Mononuclear cell (primary cell): ENCODE measurements around the gene TIMM8A. TPM values are rescaled to one million over a fixed set of nuclear protein-coding genes. Genes with fewer than 3 reads are reported as not detected.

Source experiments
- H3K27me3 ChIP-seq: 2 replicates; pipeline ENCODE4 v1.6.0; 2011; ENCODE audit warnings: low read length, control low read depth; ENCODE audit not compliant: insufficient read depth
- H3K4me1 ChIP-seq: 2 replicates; pipeline ENCODE4 v1.5.1; 2011; ENCODE audit warnings: mild to moderate bottlenecking, low read length, control low read depth; ENCODE audit not compliant: insufficient read depth
- H3K4me3 ChIP-seq: 2 replicates; pipeline ENCODE4 v1.5.1; 2011; ENCODE audit warnings: mild to moderate bottlenecking, low read length, moderate library complexity
- H3K9me3 ChIP-seq: 2 replicates; pipeline ENCODE4 v1.5.1; 2011; ENCODE audit warnings: low read depth, mild to moderate bottlenecking, control low read depth, low read length
- total RNA-seq: library from RNA; depleted of rRNA; stranded (reverse); fragments of >200 nt; gene quantifications from one replicate; pipeline ENCODE4 v1.2.3, GENCODE V29; 2012

The TIMM8A gene
- total RNA-seq = 1.8 TPM

GRCh38 chrX:101348452-101349192 is at the start of gene TIMM8A:
TIMM8A (minus strand) TSS chrX:101348742; CDS start chrX:101348664, 78 bp downstream.
- no peaks in the 10 kb centered on the region for H3K9me3 ChIP-seq
- H3K27me3 ChIP-seq = no peaks in the 10 kb centered on the region
- peak within 1 kb of the TSS; percentile 75 for H3K4me3 ChIP-seq
- peaks cover 20% of the 10 kb centered on the region for H3K4me1 ChIP-seq

- no peaks in the 10 kb centered on the region for H3K27me3 ChIP-seq
Measured at GRCh38 chrX:101397779-101398178, 49.2 kb upstream of the TIMM8A start.

GRCh38 chrX:101395789-101396188 is 47.2 kb upstream of the TIMM8A start:
- Histone ChIP-seq H3K9me3 (no peaks in the 10 kb centered on the region), H3K4me3 (no peak overlapping the region), H3K4me1 (peaks cover 15% of the 10 kb centered on the region), H3K27me3 (no peaks in the 10 kb centered on the region)

More at GRCh38 chrX:101397779-101398178, 49.2 kb upstream of the TIMM8A start:
- Histone ChIP-seq H3K4me3 (no peak overlapping the region), H3K9me3 (no peaks in the 10 kb centered on the region), H3K4me1 (peaks cover 10% of the 10 kb centered on the region)

GRCh38 chrX:101394372-101394771 is 45.8 kb upstream of the TIMM8A start:
- Histone ChIP-seq H3K9me3 (no peaks in the 10 kb centered on the region), H3K27me3 (no peaks in the 10 kb centered on the region), H3K4me1 (peaks cover 15% of the 10 kb centered on the region), H3K4me3 (no peak overlapping the region)

GRCh38 chrX:101393530-101394305 is 45.2 kb upstream of the TIMM8A start:
- peaks cover 15% of the 10 kb centered on the region for H3K4me1 ChIP-seq
- H3K4me3 ChIP-seq = no peak overlapping the region
- no peaks in the 10 kb centered on the region for H3K27me3 ChIP-seq
- no peaks in the 10 kb centered on the region for H3K9me3 ChIP-seq

GRCh38 chrX:101391831-101392230 is 43.3 kb upstream of the TIMM8A start:
- no peaks in the 10 kb centered on the region for H3K27me3 ChIP-seq
- peaks cover 17% of the 10 kb centered on the region for H3K4me1 ChIP-seq
- no peaks in the 10 kb centered on the region for H3K9me3 ChIP-seq
- peak overlapping the region; percentile 60 for H3K4me3 ChIP-seq

GRCh38 chrX:101390664-101391525 is 42.4 kb upstream of the TIMM8A start, which contains the start of gene RPL36A:
RPL36A (plus strand) TSS chrX:101391011; CDS start chrX:101391044, 33 bp downstream.
- Histone ChIP-seq H3K4me1 (peaks cover 21% of the 10 kb centered on the region), H3K27me3 (no peaks in the 10 kb centered on the region), H3K9me3 (no peaks in the 10 kb centered on the region), H3K4me3 (peak within 1 kb of the TSS; percentile 60)

GRCh38 chrX:101388604-101389003 is 40.1 kb upstream of the TIMM8A start:
- Histone ChIP-seq H3K4me3 (no peak overlapping the region), H3K4me1 (peaks cover 24% of the 10 kb centered on the region), H3K9me3 (no peaks in the 10 kb centered on the region), H3K27me3 (no peaks in the 10 kb centered on the region)

GRCh38 chrX:101386542-101386885 is 38.0 kb upstream of the TIMM8A start:
- Histone ChIP-seq H3K4me3 (peak overlapping the region; percentile 40), H3K27me3 (no peaks in the 10 kb centered on the region), H3K9me3 (no peaks in the 10 kb centered on the region), H3K4me1 (peaks cover 27% of the 10 kb centered on the region)

- no peaks in the 10 kb centered on the region for H3K9me3 ChIP-seq
- H3K27me3 ChIP-seq = no peaks in the 10 kb centered on the region
- peaks cover 24% of the 10 kb centered on the region for H3K4me1 ChIP-seq
- H3K4me3 ChIP-seq = peak within 1 kb of the TSS; percentile 40
Measured at GRCh38 chrX:101385795-101386541, 37.4 kb upstream of the TIMM8A start, which contains the start of gene BTK. BTK (minus strand) TSS chrX:101386191; CDS start chrX:101375284, 10,907 bp downstream.

- no peaks in the 10 kb centered on the region for H3K27me3 ChIP-seq
- peaks cover 24% of the 10 kb centered on the region for H3K4me1 ChIP-seq
- no peaks in the 10 kb centered on the region for H3K9me3 ChIP-seq
- H3K4me3 ChIP-seq = peak overlapping the region; percentile 40
Measured at GRCh38 chrX:101385026-101385684, 36.6 kb upstream of the TIMM8A start.

GRCh38 chrX:101383679-101384205 is 35.2 kb upstream of the TIMM8A start:
- Histone ChIP-seq H3K4me3 (no peak overlapping the region), H3K27me3 (no peaks in the 10 kb centered on the region), H3K9me3 (no peaks in the 10 kb centered on the region), H3K4me1 (peaks cover 24% of the 10 kb centered on the region)

- H3K4me1 ChIP-seq = peaks cover 14% of the 10 kb centered on the region
- no peaks in the 10 kb centered on the region for H3K9me3 ChIP-seq
- H3K4me3 ChIP-seq = no peak overlapping the region
- no peaks in the 10 kb centered on the region for H3K27me3 ChIP-seq
Measured at GRCh38 chrX:101377547-101377946, 29.0 kb upstream of the TIMM8A start.
